H9 (cell line): ENCODE data around the gene SREBF2. TPM values are rescaled to one million over a fixed set of nuclear protein-coding genes. Genes with fewer than 3 reads are reported as not detected.

Experiments used
- DNase-seq: peaks from one replicate; pipeline ENCODE4 v3.0.0-alpha.2; 2017
- H2AFZ ChIP-seq: one replicate; pipeline ENCODE4 v1.6.1; 2013; ENCODE audit warnings: mild to moderate bottlenecking, low read length, control low read depth, moderate library complexity
- H2AK5ac ChIP-seq: 2 replicates; pipeline ENCODE4 v1.6.1; 2013; ENCODE audit warnings: low read length, control low read depth, mixed read lengths; ENCODE audit not compliant: insufficient read length
- H2BK120ac ChIP-seq: one replicate; pipeline ENCODE4 v1.6.1; 2013; ENCODE audit warnings: low read depth, mild to moderate bottlenecking, low read length, control low read depth, inconsistent platforms; ENCODE audit not compliant: poor library complexity, severe bottlenecking
- H2BK12ac ChIP-seq: 2 replicates; pipeline ENCODE4 v1.6.1; 2013; ENCODE audit warnings: low read length, control low read depth, mixed read lengths, low read depth; ENCODE audit not compliant: insufficient read length
- H2BK15ac ChIP-seq: 2 replicates; pipeline ENCODE4 v1.6.1; 2013; ENCODE audit warnings: low read depth, low read length, control low read depth
- H2BK20ac ChIP-seq: one replicate; pipeline ENCODE4 v1.6.1; 2013; ENCODE audit warnings: low read depth, mild to moderate bottlenecking, low read length, control low read depth, inconsistent platforms; ENCODE audit not compliant: poor library complexity, severe bottlenecking
- H2BK5ac ChIP-seq: 2 replicates; pipeline ENCODE4 v1.6.1; 2013; ENCODE audit warnings: low read length, control low read depth, mixed read lengths; ENCODE audit not compliant: insufficient read length
- H3K14ac ChIP-seq: 2 replicates; pipeline ENCODE4 v1.6.1; 2013; ENCODE audit warnings: low read length, control low read depth; ENCODE audit not compliant: insufficient read depth
- H3K18ac ChIP-seq: 2 replicates; pipeline ENCODE4 v1.6.1; 2013; ENCODE audit warnings: low read depth, mild to moderate bottlenecking, mixed read lengths, low read length, control low read depth; ENCODE audit not compliant: insufficient read length
- H3K23ac ChIP-seq: 2 replicates; pipeline ENCODE4 v1.6.1; 2013; ENCODE audit warnings: low read length, control low read depth, mixed read lengths, low read depth; ENCODE audit not compliant: insufficient read length
- H3K23me2 ChIP-seq: 2 replicates; pipeline ENCODE4 v1.6.1; 2013; ENCODE audit warnings: low read depth, mild to moderate bottlenecking, mixed read lengths, low read length, control low read depth; ENCODE audit not compliant: insufficient read length, poor library complexity, severe bottlenecking
- H3K27ac ChIP-seq: 2 replicates; pipeline ENCODE4 v1.5.1; 2013; ENCODE audit warnings: low read length, control low read depth, mixed read lengths, low read depth; ENCODE audit not compliant: insufficient read length
- H3K27me3 ChIP-seq: 2 replicates; pipeline ENCODE4 v1.6.1; 2013; ENCODE audit warnings: low read length, control low read depth, inconsistent platforms; ENCODE audit not compliant: insufficient read depth
- H3K4ac ChIP-seq: 2 replicates; pipeline ENCODE4 v1.6.1; 2013; ENCODE audit warnings: low read depth, mild to moderate bottlenecking, control low read depth, inconsistent platforms, low read length, moderate library complexity
- H3K4me1 ChIP-seq: 2 replicates; pipeline ENCODE4 v1.6.1; 2013; ENCODE audit warnings: low read length, control low read depth, inconsistent platforms; ENCODE audit not compliant: insufficient read depth
- H3K4me2 ChIP-seq: 2 replicates; pipeline ENCODE4 v1.6.1; 2013; ENCODE audit warnings: low read length, control low read depth, mixed read lengths; ENCODE audit not compliant: insufficient read length, insufficient read depth
- H3K56ac ChIP-seq: 2 replicates; pipeline ENCODE4 v1.6.1; 2013; ENCODE audit warnings: low read depth, mild to moderate bottlenecking, mixed read lengths, low read length, control low read depth; ENCODE audit not compliant: insufficient read length
- H3K79me1 ChIP-seq: 2 replicates; pipeline ENCODE4 v1.6.1; 2013; ENCODE audit warnings: low read depth, mild to moderate bottlenecking, moderate library complexity, low read length, control low read depth, inconsistent platforms; ENCODE audit not compliant: insufficient read depth, poor library complexity, severe bottlenecking
- H3K79me2 ChIP-seq: 2 replicates; pipeline ENCODE4 v1.6.1; 2013; ENCODE audit warnings: low read length, control low read depth, inconsistent platforms; ENCODE audit not compliant: insufficient read depth
- H3K9ac ChIP-seq: 2 replicates; pipeline ENCODE4 v1.6.1; 2013; ENCODE audit warnings: low read length, control low read depth, mixed read lengths; ENCODE audit not compliant: insufficient read length; ENCODE audit errors: extremely low read depth
- H3K9me3 ChIP-seq: one replicate; pipeline ENCODE4 v1.6.1; 2013; ENCODE audit warnings: low read depth, low read length, inconsistent platforms; ENCODE audit not compliant: control insufficient read depth
- H3T11ph ChIP-seq: one replicate; pipeline ENCODE4 v1.6.1; 2013; ENCODE audit warnings: mild to moderate bottlenecking, low read length, control low read depth, inconsistent platforms
- H4K20me1 ChIP-seq: one replicate; pipeline ENCODE4 v1.6.1; 2013; ENCODE audit not compliant: control insufficient read depth, insufficient read length, insufficient read depth
- H4K5ac ChIP-seq: 2 replicates; pipeline ENCODE4 v1.6.1; 2013; ENCODE audit warnings: low read depth, mild to moderate bottlenecking, mixed read lengths, low read length, control low read depth; ENCODE audit not compliant: insufficient read length
- H4K8ac ChIP-seq: replicated peaks from 2 replicates; pipeline ENCODE4 v1.6.1; 2013; ENCODE audit warnings: low read length, control low read depth, mixed read lengths, low read depth; ENCODE audit not compliant: insufficient read length
- H4K91ac ChIP-seq: 2 replicates; pipeline ENCODE4 v1.6.1; 2013; ENCODE audit warnings: low read depth, mild to moderate bottlenecking, moderate library complexity, mixed read lengths, low read length, control low read depth; ENCODE audit not compliant: insufficient read length
- H3K27ac Mint-ChIP-seq, 3 experiments: 2 replicates in 2 of 3; 3 replicates in 1 of 3; pipeline ENCODE4 v1.8.0; 2020 to 2021; ENCODE audit warnings: mixed read lengths in 3 of 3, mild to moderate bottlenecking in 1 of 3, moderate library complexity in 1 of 3
- H3K27me3 Mint-ChIP-seq: 2 replicates; pipeline ENCODE4 v1.8.0; 2021; ENCODE audit warnings: low read depth, mild to moderate bottlenecking, moderate library complexity, mixed read lengths
- H3K36me3 Mint-ChIP-seq, 3 experiments: 2 replicates in 2 of 3; 3 replicates in 1 of 3; pipeline ENCODE4 v1.8.0; 2020 to 2021; ENCODE audit warnings: low read depth in 3 of 3, mixed read lengths in 3 of 3; ENCODE audit not compliant: insufficient read depth in 1 of 3
- H3K4me1 Mint-ChIP-seq, 2 experiments: 2 replicates each; pipeline ENCODE4 v1.8.0; 2020; ENCODE audit warnings: mixed read lengths in 2 of 2
- H3K4me3 Mint-ChIP-seq, 2 experiments: 2 replicates in 1 of 2; 3 replicates in 1 of 2; pipeline ENCODE4 v1.8.0; 2020 to 2021; ENCODE audit warnings: mild to moderate bottlenecking in 2 of 2, mixed read lengths in 2 of 2, moderate library complexity in 1 of 2
- H3K9me3 Mint-ChIP-seq, 2 experiments: 2 replicates in 1 of 2; 3 replicates in 1 of 2; pipeline ENCODE4 v1.8.0; 2020; ENCODE audit warnings: mild to moderate bottlenecking in 2 of 2, mixed read lengths in 2 of 2, moderate library complexity in 1 of 2
- CTCF ChIP-seq: fragments of 200-600 bp; sonication (generic); conservative IDR thresholded peaks from 3 replicates; pipeline ENCODE4 v1.8.0; 2021; ENCODE audit warnings: antibody characterized with exemption, mild to moderate bottlenecking
- WGBS: extraction: QIAGEN DNeasy Blood & Tissue Kit; methylation state at CpG from one replicate; pipeline ENCODE4 v1.1.7; 2013; ENCODE audit warnings: missing lambda C conversion rate, low lambda C conversion rate, mixed read lengths; ENCODE audit not compliant: insufficient read length; ENCODE audit errors: extremely low coverage; 5-methylcytosine and 5-hydroxymethylcytosine counted together
- total RNA-seq: library from RNA; stranded (reverse); gene quantifications from 2 replicates; pipeline ENCODE4 v1.2.1, GENCODE V29; 2021

SREBF2 gene
- total RNA-seq, 1 experiment from 2014 or later, result 146 TPM

- H4K20me1 ChIP-seq, result no peaks in the 10 kb centered on the region
- no peak overlapping the region for H3K23ac ChIP-seq
- no peaks in the 10 kb centered on the region for H3K4me1 ChIP-seq
- no peak overlapping the region for H2BK12ac ChIP-seq
- no peak overlapping the region for H3K14ac ChIP-seq
- H2AK5ac ChIP-seq, result no peak overlapping the region
- no peak overlapping the region for H2BK5ac ChIP-seq
- H3K23me2 ChIP-seq, result no peaks in the 10 kb centered on the region
- no peak overlapping the region for H2AFZ ChIP-seq
- Mint-ChIP-seq H3K27ac (no peak overlapping the region), H3K4me3 (no peak overlapping the region; a peak in 1 of 5 replicates), H3K9me3 (no peaks in the 10 kb centered on the region; a peak in 1 of 5 replicates), H3K27me3 (peaks cover 32% of the 10 kb centered on the region), H3K4me1 (peaks cover 9 to 17% of the 10 kb centered on the region in 2 experiments), H3K36me3 (peaks cover 16 to 48% (median 34%) of the 10 kb centered on the region in 3 experiments)
- no peak overlapping the region for H4K5ac ChIP-seq
- no peak overlapping the region for H4K8ac ChIP-seq
- H3K79me2 ChIP-seq, result no peaks in the 10 kb centered on the region
- no peak overlapping the region for H3K4ac ChIP-seq
- H2BK15ac ChIP-seq, result no peak overlapping the region
- peaks cover 14% of the 10 kb centered on the region; the same call in 1 of the 2 replicates for H3K27me3 ChIP-seq
- H3K27ac ChIP-seq, result no peak overlapping the region
- H3T11ph ChIP-seq, result no peak overlapping the region
- H3K79me1 ChIP-seq, result no peaks in the 10 kb centered on the region
- no peak overlapping the region for H2BK120ac ChIP-seq
- no peak overlapping the region for H4K91ac ChIP-seq
- H3K4me2 ChIP-seq, result no peak overlapping the region
- TF ChIP-seq CTCF, result no peak
- no peaks in the 10 kb centered on the region for H3K9me3 ChIP-seq
- no peak overlapping the region for H3K18ac ChIP-seq
- no peak overlapping the region for H3K56ac ChIP-seq
- DNase-seq, result peak; percentile 18
- WGBS, result no CpG with 5 or more reads among the region's 5 CpGs
- H2BK20ac ChIP-seq, result no peak overlapping the region
- H3K9ac ChIP-seq, result no peak overlapping the region
These were observed 73.9 kb downstream of the SREBF2 start for GRCh38 chr22:41906822-41907221.
